ENCODE data around the gene SLC5A9.

Gene SLC5A9

GRCh38 chr1:48242141-48242736 lies 19.7 kb downstream of the SLC5A9 start:
- Histone ChIP-seq H4K20me1 (no peaks in the 10 kb centered on the region), H3K36me3 (no peaks in the 10 kb centered on the region), H3K4me2 (no peak overlapping the region), H3K4me3 (no peak overlapping the region), H3K4me1 (peaks cover 8% of the 10 kb centered on the region), H3K27ac (no peak overlapping the region), H3K9me3 (no peaks in the 10 kb centered on the region), H3K27me3 (no peaks in the 10 kb centered on the region), H3K9ac (no peak overlapping the region)
- TF ChIP-seq Cebpa-rat (IDR thresholded peaks at IDR 0.05): no peak

- Histone ChIP-seq H3K4me1 (peaks cover 8% of the 10 kb centered on the region), H3K9me3 (no peaks in the 10 kb centered on the region), H3K4me2 (peak overlapping the region; percentile 75), H3K4me3 (peak overlapping the region; percentile 23; the same call in 1 of the 2 replicates), H4K20me1 (no peaks in the 10 kb centered on the region), H3K9ac (no peak overlapping the region), H3K27me3 (no peaks in the 10 kb centered on the region), H3K36me3 (no peaks in the 10 kb centered on the region), H3K27ac (peak overlapping the region; percentile 68)
- TF ChIP-seq Cebpa-rat (IDR thresholded peaks at IDR 0.05): no peak
These were observed 22.6 kb downstream of the SLC5A9 start for GRCh38 chr1:48245106-48245505.

- Histone ChIP-seq H3K4me1 (peaks cover 11% of the 10 kb centered on the region), H3K27ac (no peak overlapping the region), H3K4me2 (no peak overlapping the region), H3K36me3 (no peaks in the 10 kb centered on the region), H3K27me3 (no peaks in the 10 kb centered on the region), H4K20me1 (no peaks in the 10 kb centered on the region), H3K9me3 (no peaks in the 10 kb centered on the region), H3K9ac (no peak overlapping the region), H3K4me3 (no peak overlapping the region)
- no peak for TF ChIP-seq Cebpa-rat (IDR thresholded peaks at IDR 0.05)
These were observed 24.2 kb downstream of the SLC5A9 start for GRCh38 chr1:48246727-48247126.

- no peak overlapping the region for H3K4me2 ChIP-seq
- H4K20me1 ChIP-seq: no peaks in the 10 kb centered on the region
- no peaks in the 10 kb centered on the region for H3K36me3 ChIP-seq
- H3K27me3 ChIP-seq: no peaks in the 10 kb centered on the region
- no peak overlapping the region for H3K27ac ChIP-seq
- H3K4me3 ChIP-seq: no peak overlapping the region
- peaks cover 16% of the 10 kb centered on the region for H3K4me1 ChIP-seq
- H3K9me3 ChIP-seq: no peaks in the 10 kb centered on the region
- H3K9ac ChIP-seq: no peak overlapping the region
- TF ChIP-seq Cebpa-rat (IDR thresholded peaks at IDR 0.05): no peak
These were observed 25.8 kb downstream of the SLC5A9 start for GRCh38 chr1:48248356-48248755.

GRCh38 chr1:48249868-48250267 lies 27.4 kb downstream of the SLC5A9 start:
- no peak for TF ChIP-seq Cebpa-rat (IDR thresholded peaks at IDR 0.05)
- Histone ChIP-seq H3K4me2 (no peak overlapping the region), H3K4me3 (no peak overlapping the region), H3K9me3 (no peaks in the 10 kb centered on the region), H3K27me3 (no peaks in the 10 kb centered on the region), H4K20me1 (no peaks in the 10 kb centered on the region), H3K27ac (no peak overlapping the region), H3K4me1 (peaks cover 16% of the 10 kb centered on the region), H3K9ac (no peak overlapping the region), H3K36me3 (no peaks in the 10 kb centered on the region)

- H3K36me3 ChIP-seq: no peaks in the 10 kb centered on the region
- no peak overlapping the region for H3K27ac ChIP-seq
- no peaks in the 10 kb centered on the region for H3K27me3 ChIP-seq
- H3K4me1 ChIP-seq: peaks cover 9% of the 10 kb centered on the region
- H3K9ac ChIP-seq: no peak overlapping the region
- no peak overlapping the region for H3K4me3 ChIP-seq
- no peaks in the 10 kb centered on the region for H3K9me3 ChIP-seq
- no peak for TF ChIP-seq Cebpa-rat (IDR thresholded peaks at IDR 0.05)
- no peaks in the 10 kb centered on the region for H4K20me1 ChIP-seq
- no peak overlapping the region for H3K4me2 ChIP-seq
These were observed 28.1 kb downstream of the SLC5A9 start for GRCh38 chr1:48250572-48250971.

- Histone ChIP-seq H3K4me2 (no peak overlapping the region), H3K27me3 (no peaks in the 10 kb centered on the region), H3K9ac (no peak overlapping the region), H4K20me1 (no peaks in the 10 kb centered on the region), H3K27ac (no peak overlapping the region), H3K4me3 (no peak overlapping the region), H3K4me1 (peaks cover 8% of the 10 kb centered on the region), H3K36me3 (no peaks in the 10 kb centered on the region), H3K9me3 (no peaks in the 10 kb centered on the region)
- TF ChIP-seq Cebpa-rat (IDR thresholded peaks at IDR 0.05): no peak
These were observed 28.8 kb downstream of the SLC5A9 start for GRCh38 chr1:48251323-48251722.

- Histone ChIP-seq H3K4me3 (no peak overlapping the region), H3K9ac (no peak overlapping the region), H3K4me2 (no peak overlapping the region; the same call in 1 of the 2 replicates), H3K27me3 (no peaks in the 10 kb centered on the region), H3K4me1 (peaks cover 8% of the 10 kb centered on the region), H3K9me3 (no peaks in the 10 kb centered on the region), H3K27ac (no peak overlapping the region), H3K36me3 (no peaks in the 10 kb centered on the region), H4K20me1 (no peaks in the 10 kb centered on the region)
- TF ChIP-seq Cebpa-rat (IDR thresholded peaks at IDR 0.05): no peak
These were observed 29.3 kb downstream of the SLC5A9 start for GRCh38 chr1:48251821-48252220.

- Histone ChIP-seq H3K27me3 (no peaks in the 10 kb centered on the region), H3K9ac (no peak overlapping the region), H4K20me1 (no peaks in the 10 kb centered on the region), H3K36me3 (no peaks in the 10 kb centered on the region), H3K4me1 (peaks cover 8% of the 10 kb centered on the region), H3K27ac (no peak overlapping the region), H3K4me2 (no peak overlapping the region), H3K9me3 (no peaks in the 10 kb centered on the region), H3K4me3 (no peak overlapping the region)
- no peak for TF ChIP-seq Cebpa-rat (IDR thresholded peaks at IDR 0.05)
These were observed 31.7 kb downstream of the SLC5A9 start for GRCh38 chr1:48254254-48254653.

GRCh38 chr1:48258106-48258505 lies 35.6 kb downstream of the SLC5A9 start:
- Histone ChIP-seq H3K36me3 (no peaks in the 10 kb centered on the region), H4K20me1 (no peaks in the 10 kb centered on the region), H3K27ac (no peak overlapping the region), H3K4me2 (no peak overlapping the region), H3K9me3 (no peaks in the 10 kb centered on the region), H3K9ac (no peak overlapping the region), H3K4me1 (no peaks in the 10 kb centered on the region), H3K27me3 (no peaks in the 10 kb centered on the region), H3K4me3 (no peak overlapping the region)
- TF ChIP-seq Cebpa-rat (IDR thresholded peaks at IDR 0.05): no peak

- Histone ChIP-seq H3K9me3 (no peaks in the 10 kb centered on the region), H3K4me1 (no peaks in the 10 kb centered on the region), H3K27me3 (no peaks in the 10 kb centered on the region), H3K4me3 (no peak overlapping the region), H3K27ac (no peak overlapping the region), H4K20me1 (no peaks in the 10 kb centered on the region), H3K4me2 (no peak overlapping the region), H3K9ac (no peak overlapping the region), H3K36me3 (no peaks in the 10 kb centered on the region)
- TF ChIP-seq Cebpa-rat (IDR thresholded peaks at IDR 0.05): no peak
These were observed 39.4 kb downstream of the SLC5A9 start for GRCh38 chr1:48261881-48262400.
